ENCODE data around the gene MACROD2. TPM values are rescaled to one million over a fixed set of nuclear protein-coding genes. Genes with fewer than 3 reads are reported as not detected.

Gene MACROD2
- total and polyA plus RNA-seq, 2 of the 4 experiments (the other 2 are of a cell fraction) = not detected

GRCh38 chr20:14777591-14777990, 782.3 kb downstream of the MACROD2 start:
- POLR2A ChIA-PET (ENCODE audit: unreplicated experiment) = no interaction called here
- Histone ChIP-seq H4K5ac (ENCODE audit: low read depth, low read length) (no peak overlapping the region), H2BK5ac (ENCODE audit: low read depth, low read length, poor library complexity, severe bottlenecking) (no peak overlapping the region), H3K18ac (ENCODE audit: low read depth, low read length) (no peak overlapping the region), H2AK5ac (ENCODE audit: low read depth, low read length) (no peak overlapping the region), H3K23ac (ENCODE audit: low read depth, low read length) (no peak overlapping the region), H3K9me1 (ENCODE audit: insufficient read depth, low read length) (no peaks in the 10 kb centered on the region), H2AFZ (replicated peaks; ENCODE audit: low read length, poor library complexity) (no peak overlapping the region), H3K79me1 (ENCODE audit: low read depth in 1 of 2, low read length in 2 of 2) (no peaks in the 10 kb centered on the region), H4K8ac (ENCODE audit: low read depth in 2 of 2, low read length in 2 of 2) (no peak overlapping the region), H3K9ac (ENCODE audit: low read depth, low read length) (no peak overlapping the region), H4K20me1 (ENCODE audit: insufficient read depth, low read length) (no peaks in the 10 kb centered on the region), H3K4me1 (ENCODE audit: control insufficient read depth, insufficient read depth, low read length) (no peaks in the 10 kb centered on the region), H2AK9ac (replicated peaks; ENCODE audit: low read depth, low read length, poor library complexity) (no peak overlapping the region), H3K4me3 (ENCODE audit: insufficient read depth, low read depth, low read length) (no peak overlapping the region), H3K4ac (ENCODE audit: low read depth, low read length) (no peak overlapping the region), H3K9me3 (ENCODE audit: control insufficient read depth, insufficient read depth, low read length) (0 out of 2 replicates have a peak, but pooled peaks cover 3% of the 10 kb centered on the region), H3K27ac (ENCODE audit: insufficient read depth, low read length) (no peak overlapping the region), H3K27me3 (ENCODE audit: control insufficient read depth, insufficient read depth, low read length) (no peaks in the 10 kb centered on the region), H3K14ac (replicated peaks; ENCODE audit: low read depth, low read length) (no peak overlapping the region), H2BK15ac (ENCODE audit: low read depth, low read length) (no peak overlapping the region), H3K56ac (ENCODE audit: extremely low read depth, insufficient read depth, low read length) (no peak overlapping the region), H3K36me3 (ENCODE audit: control insufficient read depth, insufficient read depth, low read length) (no peaks in the 10 kb centered on the region), H2BK20ac (ENCODE audit: low read depth, low read length) (no peak overlapping the region), H3K4me2 (ENCODE audit: low read depth, low read length) (no peak overlapping the region), H4K91ac (ENCODE audit: insufficient read depth, low read depth, low read length) (no peak overlapping the region), H2BK120ac (ENCODE audit: low read depth, low read length) (no peak overlapping the region)
- intact Hi-C loops (cut with micrococcal nuclease) (no loop called here), in situ Hi-C loops (cut with MboI; ENCODE audit: low sequenced_read_pairs) (no loop called here), dilution Hi-C loops (cut with HindIII; ENCODE audit: low sequenced_read_pairs, unreplicated experiment) (no loop called here)
- no peak for DNase-seq
- CTCF ChIA-PET = no interaction called here
- BruUV-seq (replicated peaks) = no TSS peak
- ATAC-seq (ENCODE audit: low read depth) = no peak
- no CpG with 5 or more reads among the region's 3 CpGs for WGBS, 2 experiments (ENCODE audit: extremely low coverage in 2 of 2, insufficient read length in 1 of 2)
- no peak for TF ChIP-seq FOS (IDR thresholded peaks at IDR 0.05; ENCODE audit: low read depth, low read length)
- TF ChIP-seq NFE2L2 (IDR thresholded peaks at IDR 0.05; ENCODE audit: low read depth, low read length) = no peak
- no peak for TF ChIP-seq USF2 (IDR thresholded peaks at IDR 0.05; ENCODE audit: low read depth, low read length)
- no peak for TF ChIP-seq MAZ (IDR thresholded peaks at IDR 0.05; ENCODE audit: borderline replicate concordance, low read depth, low read length)
- no peak for TF ChIP-seq CTCF (conservative IDR thresholded peaks at IDR 0.05; ENCODE audit: low read depth, low read length)

Measured in IMR-90 (cell line).